Colonic mucosa (tissue), 4 donors: ENCODE measurements around the gene COL16A1. TPM values are rescaled to one million over a fixed set of nuclear protein-coding genes. Genes with fewer than 3 reads are reported as not detected.

ENCODE experiments used
- DNase-seq: peaks from one replicate; pipeline ENCODE4 v3.0.0-alpha.2; 2020
- H3K27ac ChIP-seq: fragments of 200-600 bp; one replicate; pipeline ENCODE4 v1.8.0; 2021
- H3K27me3 ChIP-seq: fragments of 200-600 bp; one replicate; pipeline ENCODE4 v1.8.0; 2021
- H3K36me3 ChIP-seq: fragments of 200-600 bp; one replicate; pipeline ENCODE4 v1.8.0; 2021
- H3K4me1 ChIP-seq: fragments of 200-600 bp; one replicate; pipeline ENCODE4 v1.8.0; 2021; ENCODE audit warnings: mild to moderate bottlenecking
- H3K4me3 ChIP-seq: fragments of 200-600 bp; one replicate; pipeline ENCODE4 v1.8.0; 2021
- H3K9ac ChIP-seq, 2 donors: one replicate each; pipeline ENCODE4 v1.7.0; 2013; ENCODE audit warnings: control low read depth in 2 of 2, low read depth in 2 of 2, low read length in 2 of 2
- H3K9me3 ChIP-seq: fragments of 200-600 bp; one replicate; pipeline ENCODE4 v1.8.0; 2021
- intact Hi-C: fragments of 100-400 bp; cut with DNase I; formaldehyde crosslinking; loops from one replicate; pipeline ENCODE4 v1.14.1; 2022
- total RNA-seq, 2 donors: library from RNA; stranded (reverse); fragmentation: NEBNext Ultra II Directional in 1 of 2; extraction: Animal tissue kit (Norgen Biotek cat#: 25700) in 1 of 2; gene quantifications; one replicate each; pipeline ENCODE4 v1.2.1, GENCODE V29; 2021
- TF ChIP-seq, protein P1 (sequence below): fragments of 200-600 bp; IDR thresholded peaks from one replicate; pipeline ENCODE4 v1.8.0; 2022; ENCODE audit warnings: antibody characterized with exemption, mild to moderate bottlenecking
- donor health status: healthy.
- donor health status: DM: no; HTN: no; CAD: no.
- donor health status: DM: no; HTN: no; CAD: no.

Gene COL16A1
- total RNA-seq, 2 donors from 2014 or later, result 9.0 to 15.4 TPM

DNA sequence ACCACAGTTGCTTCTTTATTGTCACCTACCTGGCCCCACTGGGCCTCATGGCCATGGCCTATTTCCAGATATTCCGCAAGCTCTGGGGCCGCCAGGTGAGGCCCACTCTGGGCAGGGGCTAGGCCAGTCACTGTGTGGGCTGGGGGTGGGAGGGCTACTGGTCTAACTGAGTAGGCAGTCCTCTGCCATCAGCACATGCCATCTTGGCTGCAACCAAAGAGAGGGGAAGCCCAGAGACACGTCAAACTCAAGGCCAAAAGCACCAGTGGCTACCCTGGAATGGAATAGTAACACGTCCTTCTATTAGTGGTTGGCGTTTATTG is 82.4 kb downstream of the COL16A1 start:
- no peak overlapping the region for H3K27ac ChIP-seq
- no peaks in the 10 kb centered on the region for H3K9me3 ChIP-seq
- peaks cover 9% of the 10 kb centered on the region for H3K27me3 ChIP-seq
- TF ChIP-seq, protein P1, sequence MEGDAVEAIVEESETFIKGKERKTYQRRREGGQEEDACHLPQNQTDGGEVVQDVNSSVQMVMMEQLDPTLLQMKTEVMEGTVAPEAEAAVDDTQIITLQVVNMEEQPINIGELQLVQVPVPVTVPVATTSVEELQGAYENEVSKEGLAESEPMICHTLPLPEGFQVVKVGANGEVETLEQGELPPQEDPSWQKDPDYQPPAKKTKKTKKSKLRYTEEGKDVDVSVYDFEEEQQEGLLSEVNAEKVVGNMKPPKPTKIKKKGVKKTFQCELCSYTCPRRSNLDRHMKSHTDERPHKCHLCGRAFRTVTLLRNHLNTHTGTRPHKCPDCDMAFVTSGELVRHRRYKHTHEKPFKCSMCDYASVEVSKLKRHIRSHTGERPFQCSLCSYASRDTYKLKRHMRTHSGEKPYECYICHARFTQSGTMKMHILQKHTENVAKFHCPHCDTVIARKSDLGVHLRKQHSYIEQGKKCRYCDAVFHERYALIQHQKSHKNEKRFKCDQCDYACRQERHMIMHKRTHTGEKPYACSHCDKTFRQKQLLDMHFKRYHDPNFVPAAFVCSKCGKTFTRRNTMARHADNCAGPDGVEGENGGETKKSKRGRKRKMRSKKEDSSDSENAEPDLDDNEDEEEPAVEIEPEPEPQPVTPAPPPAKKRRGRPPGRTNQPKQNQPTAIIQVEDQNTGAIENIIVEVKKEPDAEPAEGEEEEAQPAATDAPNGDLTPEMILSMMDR, result no peak
- H3K36me3 ChIP-seq, result no peaks in the 10 kb centered on the region
- no peak overlapping the region for H3K4me3 ChIP-seq
- H3K4me1 ChIP-seq, result peaks cover 7% of the 10 kb centered on the region
- no peak for DNase-seq
- intact Hi-C loops, result no loop called here
- H3K9ac ChIP-seq, result no peak overlapping the region

DNA sequence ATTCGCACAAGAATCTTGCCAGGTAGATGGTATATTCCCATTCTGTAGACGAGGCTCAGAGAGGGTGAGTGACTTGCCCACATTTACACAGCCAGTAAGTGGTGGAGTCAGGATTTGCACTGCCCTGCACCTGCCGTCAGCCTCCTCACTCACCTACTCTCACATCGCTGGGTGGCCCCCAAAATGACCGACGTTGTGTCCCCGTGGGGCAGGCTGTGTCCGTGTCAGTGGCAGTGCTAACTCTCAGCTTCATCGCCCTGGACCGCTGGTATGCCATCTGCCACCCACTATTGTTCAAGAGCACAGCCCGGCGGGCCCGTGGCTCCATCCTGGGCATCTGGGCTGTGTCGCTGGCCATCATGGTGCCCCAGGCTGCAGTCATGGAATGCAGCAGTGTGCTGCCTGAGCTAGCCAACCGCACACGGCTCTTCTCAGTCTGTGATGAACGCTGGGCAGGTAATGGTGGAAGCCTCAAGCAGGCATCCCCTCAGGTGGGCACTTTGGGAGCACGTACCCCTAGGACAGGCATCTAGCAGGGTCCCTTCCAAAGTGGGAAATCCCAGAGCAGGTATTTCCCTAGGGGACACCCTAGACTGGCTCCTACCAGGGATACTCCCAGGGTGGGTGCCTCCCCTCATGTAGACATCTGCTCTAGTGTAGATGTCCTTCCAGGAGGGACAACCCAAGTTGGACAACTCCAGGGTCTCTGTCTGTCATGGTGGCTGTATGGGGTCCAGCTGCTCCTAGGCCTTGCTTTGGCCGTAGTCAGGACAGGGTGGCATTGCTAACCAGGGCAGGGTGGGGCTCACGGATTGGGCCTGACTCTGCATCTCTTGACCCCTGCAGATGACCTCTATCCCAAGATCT is 83.0 kb downstream of the COL16A1 start:
- intact Hi-C loops, result no loop called here
- no peak for DNase-seq
- H3K36me3 ChIP-seq, result no peaks in the 10 kb centered on the region
- H3K4me1 ChIP-seq, result peaks cover 7% of the 10 kb centered on the region
- no peak overlapping the region for H3K9ac ChIP-seq
- H3K27me3 ChIP-seq, result peaks cover 9% of the 10 kb centered on the region
- no peaks in the 10 kb centered on the region for H3K9me3 ChIP-seq
- H3K27ac ChIP-seq, result no peak overlapping the region
- no peak overlapping the region for H3K4me3 ChIP-seq
- TF ChIP-seq, protein P1, result no peak

DNA sequence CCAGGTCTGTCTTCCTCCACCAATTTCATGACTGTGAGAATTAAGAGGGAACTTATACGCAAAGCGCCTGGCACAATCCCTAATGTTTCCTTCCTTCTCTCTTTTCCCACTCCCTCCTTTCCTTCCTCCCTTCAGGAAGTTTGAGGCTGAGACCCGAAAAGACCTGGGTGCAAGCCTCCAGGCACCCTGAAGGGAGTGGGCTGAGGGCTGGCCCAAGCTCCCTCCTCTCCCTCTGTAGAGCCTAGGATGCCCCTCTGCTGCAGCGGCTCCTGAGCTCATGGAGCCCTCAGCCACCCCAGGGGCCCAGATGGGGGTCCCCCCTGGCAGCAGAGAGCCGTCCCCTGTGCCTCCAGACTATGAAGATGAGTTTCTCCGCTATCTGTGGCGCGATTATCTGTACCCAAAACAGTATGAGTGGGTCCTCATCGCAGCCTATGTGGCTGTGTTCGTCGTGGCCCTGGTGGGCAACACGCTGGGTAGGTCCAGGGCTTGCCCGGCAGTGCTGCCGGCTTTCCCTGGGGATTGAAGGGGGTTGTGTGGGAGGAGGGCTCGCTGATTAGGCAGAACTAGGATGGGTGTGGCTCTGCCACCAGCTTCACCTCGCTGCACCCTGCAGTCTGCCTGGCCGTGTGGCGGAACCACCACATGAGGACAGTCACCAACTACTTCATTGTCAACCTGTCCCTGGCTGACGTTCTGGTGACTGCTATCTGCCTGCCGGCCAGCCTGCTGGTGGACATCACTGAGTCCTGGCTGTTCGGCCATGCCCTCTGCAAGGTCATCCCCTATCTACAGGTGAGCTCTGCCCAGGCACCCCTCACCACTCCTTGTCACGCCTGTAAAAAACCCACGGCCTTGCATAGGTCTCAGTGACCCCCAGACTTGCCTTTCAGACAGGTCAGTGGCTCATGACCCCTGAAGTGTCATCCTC is 84.6 kb downstream of the COL16A1 start:
- intact Hi-C loops, result no loop called here
- no peak for DNase-seq
- no peak overlapping the region for H3K9ac ChIP-seq

DNA sequence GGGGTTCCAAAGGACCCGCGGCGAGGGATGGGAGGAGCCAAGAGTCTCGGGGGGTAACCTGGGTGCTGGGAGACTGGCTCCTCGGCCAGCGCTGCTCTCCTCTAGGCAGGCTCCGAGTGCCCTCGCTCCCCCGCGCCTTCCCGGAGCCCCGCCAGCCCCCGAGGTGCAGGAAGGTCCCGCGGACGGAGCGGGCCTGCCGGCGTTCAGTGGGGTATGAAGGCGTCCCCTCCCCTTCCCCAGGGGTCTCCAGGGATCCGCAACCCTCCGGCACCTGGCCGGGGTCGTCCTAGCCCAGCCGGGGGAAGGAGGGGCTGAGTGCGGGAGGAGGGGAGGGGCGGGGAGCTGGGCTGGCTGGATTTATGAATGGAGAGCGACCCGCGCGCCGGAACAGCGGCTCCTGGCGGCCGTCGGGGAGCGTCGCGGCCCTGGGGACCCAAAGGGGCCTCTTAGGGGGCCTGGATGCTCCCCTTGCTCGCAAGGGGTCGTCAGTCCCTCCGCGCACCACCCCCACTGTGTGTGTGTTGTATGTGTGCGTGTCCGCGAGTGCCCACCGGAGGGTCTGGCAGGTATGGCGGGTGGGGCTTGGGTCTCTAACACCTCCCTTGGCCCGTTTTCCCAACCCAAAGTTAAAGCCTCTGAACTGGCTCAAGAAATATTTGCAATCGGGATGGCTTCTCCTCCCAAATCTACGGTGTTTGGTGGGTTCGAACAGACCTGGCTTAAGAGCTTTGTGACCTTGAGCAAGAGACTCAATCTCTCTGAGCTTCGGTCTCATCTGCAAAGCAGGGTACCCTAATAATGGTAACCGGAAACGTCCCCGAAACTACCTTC is 85.7 kb downstream of the COL16A1 start:
- intact Hi-C loops, result no loop called here
- H3K9ac ChIP-seq, result peak overlapping the region in 1 of 2 donors; percentile 37
- peaks cover 7% of the 10 kb centered on the region for H3K4me1 ChIP-seq
- no peaks in the 10 kb centered on the region for H3K9me3 ChIP-seq
- TF ChIP-seq, protein P1, result peak; percentile 78
- no peak overlapping the region for H3K27ac ChIP-seq
- peak overlapping the region; percentile 45 for H3K4me3 ChIP-seq
- DNase-seq, result peak; percentile 42
- H3K27me3 ChIP-seq, result peaks cover 9% of the 10 kb centered on the region
- H3K36me3 ChIP-seq, result no peaks in the 10 kb centered on the region

More for the DNA sequence above, 84.6 kb downstream of the COL16A1 start:
- Histone ChIP-seq H3K4me1 (peaks cover 7% of the 10 kb centered on the region), H3K36me3 (no peaks in the 10 kb centered on the region), H3K4me3 (no peak overlapping the region), H3K27ac (no peak overlapping the region), H3K27me3 (peaks cover 9% of the 10 kb centered on the region), H3K9me3 (no peaks in the 10 kb centered on the region)
- TF ChIP-seq, protein P1, result no peak
